ENCODE results near the gene NUBPL.

Gene NUBPL

GRCh38 chr14:31692376-31692781 is 131.2 kb downstream of the NUBPL start:
- no peaks in the 10 kb centered on the region for H3K9me3 ChIP-seq (ENCODE audit: insufficient read depth, low read depth, low read length)
- H3K4me1 ChIP-seq (ENCODE audit: insufficient read depth, low read length, poor library complexity, severe bottlenecking) = peaks cover 28% of the 10 kb centered on the region
- H3K36me3 ChIP-seq (ENCODE audit: insufficient read depth, low read length) = no peaks in the 10 kb centered on the region
- TF ChIP-seq CTCF (conservative IDR thresholded peaks at IDR 0.05; ENCODE audit: low read length) (no peak), EZH2phosphoT487 (IDR thresholded peaks at IDR 0.05; ENCODE audit: borderline replicate concordance) (no peak)
- H3K9me2 ChIP-seq (replicated peaks; ENCODE audit: low read depth, low read length) = no peaks in the 10 kb centered on the region
- no peaks in the 10 kb centered on the region for H3K27me3 ChIP-seq (ENCODE audit: insufficient read depth, low read length, poor library complexity, severe bottlenecking)
- no peak overlapping the region for H2AFZ ChIP-seq (ENCODE audit: low read length)
- H3K79me2 ChIP-seq (ENCODE audit: insufficient read depth, low read length) = no peaks in the 10 kb centered on the region
- H3K4me2 ChIP-seq (ENCODE audit: low read depth, low read length, poor library complexity, severe bottlenecking) = peak overlapping the region; percentile 4
- no peaks in the 10 kb centered on the region; the same call in 1 of the 2 replicates for H3F3A ChIP-seq (ENCODE audit: low read depth)
- H4K20me1 ChIP-seq (ENCODE audit: insufficient read depth, low read length, poor library complexity, severe bottlenecking) = no peaks in the 10 kb centered on the region
- no peak overlapping the region for H3K9ac ChIP-seq (ENCODE audit: low read depth, low read length, poor library complexity, severe bottlenecking)
- no peak overlapping the region for H3K4me3 ChIP-seq (ENCODE audit: low read length, poor library complexity, severe bottlenecking)

- Histone ChIP-seq H3K9me2 (replicated peaks; ENCODE audit: low read depth, low read length) (no peaks in the 10 kb centered on the region), H3K4me1 (ENCODE audit: insufficient read depth, low read length, poor library complexity, severe bottlenecking) (peaks cover 7% of the 10 kb centered on the region), H3K9ac (ENCODE audit: low read depth, low read length, poor library complexity, severe bottlenecking) (no peak overlapping the region), H3K4me2 (ENCODE audit: low read depth, low read length, poor library complexity, severe bottlenecking) (no peak overlapping the region), H3K4me3 (ENCODE audit: low read length, poor library complexity, severe bottlenecking) (no peak overlapping the region), H3K9me3 (ENCODE audit: insufficient read depth, low read depth, low read length) (no peaks in the 10 kb centered on the region), H3K36me3 (ENCODE audit: insufficient read depth, low read length) (no peaks in the 10 kb centered on the region), H4K20me1 (ENCODE audit: insufficient read depth, low read length, poor library complexity, severe bottlenecking) (no peaks in the 10 kb centered on the region), H2AFZ (ENCODE audit: low read length) (no peak overlapping the region), H3K27me3 (ENCODE audit: insufficient read depth, low read length, poor library complexity, severe bottlenecking) (no peaks in the 10 kb centered on the region), H3F3A (ENCODE audit: low read depth) (no peaks in the 10 kb centered on the region), H3K79me2 (ENCODE audit: insufficient read depth, low read length) (no peaks in the 10 kb centered on the region)
- no peak for TF ChIP-seq CTCF (conservative IDR thresholded peaks at IDR 0.05; ENCODE audit: low read length)
- TF ChIP-seq EZH2phosphoT487 (IDR thresholded peaks at IDR 0.05; ENCODE audit: borderline replicate concordance) = no peak
Measured at GRCh38 chr14:31696378-31696777, 135.2 kb downstream of the NUBPL start.

- H3K4me1 ChIP-seq (ENCODE audit: insufficient read depth, low read length, poor library complexity, severe bottlenecking) = no peaks in the 10 kb centered on the region
- no peaks in the 10 kb centered on the region for H4K20me1 ChIP-seq (ENCODE audit: insufficient read depth, low read length, poor library complexity, severe bottlenecking)
- H3K9me3 ChIP-seq (ENCODE audit: insufficient read depth, low read depth, low read length) = peaks cover 6% of the 10 kb centered on the region; the same call in 1 of the 2 replicates
- H3K4me3 ChIP-seq (ENCODE audit: low read length, poor library complexity, severe bottlenecking) = no peak overlapping the region
- H3K9ac ChIP-seq (ENCODE audit: low read depth, low read length, poor library complexity, severe bottlenecking) = no peak overlapping the region
- no peaks in the 10 kb centered on the region for H3K27me3 ChIP-seq (ENCODE audit: insufficient read depth, low read length, poor library complexity, severe bottlenecking)
- H3K4me2 ChIP-seq (ENCODE audit: low read depth, low read length, poor library complexity, severe bottlenecking) = no peak overlapping the region
- no peaks in the 10 kb centered on the region for H3F3A ChIP-seq (ENCODE audit: low read depth)
- H2AFZ ChIP-seq (ENCODE audit: low read length) = no peak overlapping the region
- no peaks in the 10 kb centered on the region for H3K9me2 ChIP-seq (replicated peaks; ENCODE audit: low read depth, low read length)
- peaks cover 10% of the 10 kb centered on the region; the same call in 1 of the 2 replicates for H3K36me3 ChIP-seq (ENCODE audit: insufficient read depth, low read length)
- TF ChIP-seq EZH2phosphoT487 (IDR thresholded peaks at IDR 0.05; ENCODE audit: borderline replicate concordance) = no peak
- TF ChIP-seq CTCF (conservative IDR thresholded peaks at IDR 0.05; ENCODE audit: low read length) = no peak
- H3K79me2 ChIP-seq (ENCODE audit: insufficient read depth, low read length) = no peaks in the 10 kb centered on the region
Measured at GRCh38 chr14:31699809-31700208, 138.6 kb downstream of the NUBPL start.
